Bronchial epithelial cell (primary cell): Measurements from ENCODE around the gene SRPK2. TPM values are rescaled to one million over a fixed set of nuclear protein-coding genes. Genes with fewer than 3 reads are reported as not detected.

ENCODE experiments used
- DNase-seq: peaks from one replicate; pipeline ENCODE4 v3.0.0-alpha.2; 2010; ENCODE audit warnings: low read depth
- FAIRE-seq: peaks from 2 replicates; lab custom pipeline; 2011; peaks lifted over from hg19 to GRCh38; lab: Jason Lieb, UNC
- H3K27me3 ChIP-seq: 2 replicates; pipeline ENCODE4 v1.5.1; 2011; ENCODE audit warnings: low read length; ENCODE audit not compliant: control insufficient read depth, insufficient read depth
- H3K36me3 ChIP-seq: 2 replicates; pipeline ENCODE4 v1.5.1; 2011; ENCODE audit warnings: low read length; ENCODE audit not compliant: control insufficient read depth, insufficient read depth
- H3K4me3 ChIP-seq: 2 replicates; pipeline ENCODE4 v1.5.1; 2011; ENCODE audit warnings: mild to moderate bottlenecking, low read depth, low read length, control low read depth
- total RNA-seq: library from RNA; depleted of rRNA; stranded (reverse); fragments of >200 nt; gene quantifications from 2 replicates; pipeline ENCODE4 v1.2.1, GENCODE V29; 2014
- TF ChIP-seq, protein P1 (sequence below): IDR thresholded peaks from 2 replicates; pipeline ENCODE4 v1.5.1; 2011; ENCODE audit warnings: mild to moderate bottlenecking, moderate library complexity, low read length, control low read depth, inconsistent platforms; ENCODE audit not compliant: insufficient read depth, severe bottlenecking

The SRPK2 gene
- total RNA-seq, 1 donor from 2014 or later: 43.4 TPM

DNA sequence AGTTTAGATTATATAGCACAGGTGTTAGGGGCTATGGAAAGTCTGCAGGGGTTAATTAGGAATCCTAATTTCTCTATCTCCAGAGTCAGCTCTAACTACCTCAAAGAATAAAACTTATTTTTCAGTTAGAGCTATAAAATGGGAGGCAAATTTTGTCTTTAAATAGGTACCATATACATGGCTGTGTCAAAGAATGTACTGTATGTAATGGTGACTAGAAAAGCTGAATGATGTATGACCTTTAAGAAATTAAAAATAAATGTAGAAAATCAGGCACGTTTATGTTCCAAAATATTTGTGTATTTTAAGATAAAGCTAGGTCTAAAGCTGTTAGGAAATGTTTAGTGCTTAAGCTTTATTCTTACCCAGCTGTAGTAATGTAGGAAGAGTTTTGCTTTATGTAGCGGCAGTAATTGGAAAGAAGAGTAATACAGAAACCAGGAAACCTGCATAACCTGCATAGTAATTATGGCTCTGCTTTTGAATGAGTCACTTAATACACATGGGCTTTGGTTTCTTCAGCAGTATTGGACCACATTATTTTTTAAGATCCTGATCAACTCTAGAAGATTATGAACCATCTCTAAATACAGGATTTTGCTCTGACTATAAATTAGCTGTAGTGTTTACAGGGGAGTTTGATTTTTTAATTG is 289.7 kb downstream of the SRPK2 start:
- no peak overlapping the region for H3K4me3 ChIP-seq
- TF ChIP-seq, protein P1, sequence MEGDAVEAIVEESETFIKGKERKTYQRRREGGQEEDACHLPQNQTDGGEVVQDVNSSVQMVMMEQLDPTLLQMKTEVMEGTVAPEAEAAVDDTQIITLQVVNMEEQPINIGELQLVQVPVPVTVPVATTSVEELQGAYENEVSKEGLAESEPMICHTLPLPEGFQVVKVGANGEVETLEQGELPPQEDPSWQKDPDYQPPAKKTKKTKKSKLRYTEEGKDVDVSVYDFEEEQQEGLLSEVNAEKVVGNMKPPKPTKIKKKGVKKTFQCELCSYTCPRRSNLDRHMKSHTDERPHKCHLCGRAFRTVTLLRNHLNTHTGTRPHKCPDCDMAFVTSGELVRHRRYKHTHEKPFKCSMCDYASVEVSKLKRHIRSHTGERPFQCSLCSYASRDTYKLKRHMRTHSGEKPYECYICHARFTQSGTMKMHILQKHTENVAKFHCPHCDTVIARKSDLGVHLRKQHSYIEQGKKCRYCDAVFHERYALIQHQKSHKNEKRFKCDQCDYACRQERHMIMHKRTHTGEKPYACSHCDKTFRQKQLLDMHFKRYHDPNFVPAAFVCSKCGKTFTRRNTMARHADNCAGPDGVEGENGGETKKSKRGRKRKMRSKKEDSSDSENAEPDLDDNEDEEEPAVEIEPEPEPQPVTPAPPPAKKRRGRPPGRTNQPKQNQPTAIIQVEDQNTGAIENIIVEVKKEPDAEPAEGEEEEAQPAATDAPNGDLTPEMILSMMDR: no peak
- peak; percentile 71 for DNase-seq
- FAIRE-seq: no peak
- H3K27me3 ChIP-seq: no peaks in the 10 kb centered on the region
- H3K36me3 ChIP-seq: peaks cover 2% of the 10 kb centered on the region

DNA sequence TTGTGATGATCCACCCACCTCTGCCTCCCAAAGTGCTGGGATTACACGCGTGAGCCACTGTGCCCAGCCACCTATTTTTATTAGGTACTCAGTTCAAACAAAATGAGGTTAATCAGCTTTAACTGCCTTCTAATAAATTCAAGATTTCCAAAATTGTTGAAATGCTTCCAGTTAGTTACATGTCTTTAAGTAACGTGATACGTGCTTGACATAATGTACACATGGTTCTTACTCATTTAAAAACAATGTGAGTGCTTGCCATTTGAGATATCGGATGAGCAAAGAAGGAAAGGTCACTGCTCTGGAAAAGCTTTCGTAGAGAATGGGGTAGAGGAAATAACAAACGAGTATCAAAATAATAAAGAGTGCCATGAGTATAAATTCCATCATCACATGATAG is 291.1 kb downstream of the SRPK2 start:
- FAIRE-seq: no peak
- peak; percentile 85 for DNase-seq
- Histone ChIP-seq H3K4me3 (no peak overlapping the region), H3K27me3 (no peaks in the 10 kb centered on the region), H3K36me3 (peaks cover 2% of the 10 kb centered on the region)
- TF ChIP-seq, protein P1: no peak

DNA sequence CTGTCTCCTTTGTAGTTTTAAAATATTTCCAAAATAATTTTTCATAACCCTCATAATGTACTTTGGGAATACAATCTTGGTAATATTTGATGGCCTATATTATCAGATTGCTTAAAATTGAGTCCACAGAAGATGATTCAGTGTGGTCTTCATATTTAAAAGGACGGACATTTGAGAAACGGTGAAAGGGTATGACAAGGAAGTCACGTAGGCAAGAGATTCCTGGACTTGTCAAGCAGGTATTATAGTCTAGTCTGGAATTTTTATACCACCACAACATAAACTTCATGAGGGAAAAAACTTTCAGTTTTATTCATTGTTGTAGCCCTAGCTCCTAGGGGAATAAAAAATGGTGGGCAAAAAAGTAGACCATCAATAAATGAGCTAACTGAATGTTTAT is 292.4 kb downstream of the SRPK2 start:
- H3K4me3 ChIP-seq: no peak overlapping the region
- no peaks in the 10 kb centered on the region for H3K27me3 ChIP-seq
- no peak for FAIRE-seq
- TF ChIP-seq, protein P1: no peak
- peak; percentile 68 for DNase-seq
- peaks cover 3% of the 10 kb centered on the region for H3K36me3 ChIP-seq

GRCh38 chr7:105094966-105095365 is 293.8 kb downstream of the SRPK2 start:
- H3K36me3 ChIP-seq: peaks cover 5% of the 10 kb centered on the region
- TF ChIP-seq, protein P1: no peak
- H3K27me3 ChIP-seq: no peaks in the 10 kb centered on the region
- H3K4me3 ChIP-seq: no peak overlapping the region
- no peak for FAIRE-seq
- no peak for DNase-seq

DNA sequence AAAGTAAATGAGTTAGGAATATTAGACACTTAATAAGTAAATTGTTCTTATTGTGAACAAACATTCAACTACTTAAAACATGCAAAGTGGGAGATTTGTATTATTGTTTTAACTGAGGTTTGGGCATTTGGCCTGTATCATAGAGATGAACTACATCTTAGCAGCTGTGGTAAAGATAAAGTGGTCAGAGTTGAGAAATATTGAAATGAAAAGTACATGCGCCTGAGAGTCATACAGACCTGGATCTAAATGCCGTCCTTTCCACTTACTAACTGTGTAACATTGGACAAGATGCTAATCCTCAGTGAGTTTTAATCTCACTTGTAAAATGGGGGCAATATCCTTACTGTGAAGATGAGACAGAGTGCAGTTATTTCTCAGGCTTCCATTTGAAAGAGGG is 300.3 kb downstream of the SRPK2 start:
- Histone ChIP-seq H3K27me3 (no peaks in the 10 kb centered on the region), H3K4me3 (no peak overlapping the region), H3K36me3 (peaks cover 8% of the 10 kb centered on the region)
- TF ChIP-seq, protein P1: no peak
- no peak for FAIRE-seq
- no peak for DNase-seq

GRCh38 chr7:105087981-105088380 is 300.7 kb downstream of the SRPK2 start:
- Histone ChIP-seq H3K36me3 (peaks cover 12% of the 10 kb centered on the region), H3K27me3 (no peaks in the 10 kb centered on the region), H3K4me3 (no peak overlapping the region)
- no peak for DNase-seq
- FAIRE-seq: no peak
- TF ChIP-seq, protein P1: no peak
